Endothelial cell of hepatic sinusoid (primary cell): ENCODE data around the gene ITGA5.

Experiments
- in situ Hi-C: cut with HindIII; loops from 2 replicates; pipeline ENCODE4 v1.10.0; 2017; ENCODE audit warnings: low sequenced_read_pairs

The ITGA5 gene

GRCh38 chr12:54431911-54432814 lies 13.1 kb upstream of the ITGA5 start:
- in situ Hi-C loops, result no loop called here

GRCh38 chr12:54430471-54431069 lies 11.5 kb upstream of the ITGA5 start:
- in situ Hi-C loops, result no loop called here

- in situ Hi-C loops, result no loop called here
Observed at GRCh38 chr12:54429014-54429471, 10.0 kb upstream of the ITGA5 start.

- in situ Hi-C loops, result no loop called here
Observed at GRCh38 chr12:54428050-54429013, 9.3 kb upstream of the ITGA5 start.

- in situ Hi-C loops, result no loop called here
Observed at GRCh38 chr12:54427106-54427505, 8.0 kb upstream of the ITGA5 start.

- in situ Hi-C loops, result no loop called here
Observed at GRCh38 chr12:54426690-54427089, 7.6 kb upstream of the ITGA5 start.

- in situ Hi-C loops, result no loop called here
Observed at GRCh38 chr12:54425702-54426101, 6.6 kb upstream of the ITGA5 start.

GRCh38 chr12:54424224-54424623 lies 5.2 kb upstream of the ITGA5 start:
- in situ Hi-C loops, result no loop called here

GRCh38 chr12:54423816-54424150 lies 4.7 kb upstream of the ITGA5 start:
- in situ Hi-C loops, result no loop called here

GRCh38 chr12:54421879-54422250 lies 2.8 kb upstream of the ITGA5 start:
- in situ Hi-C loops, result no loop called here

GRCh38 chr12:54421175-54421878 lies 2.3 kb upstream of the ITGA5 start:
- in situ Hi-C loops, result no loop called here

- in situ Hi-C loops, result no loop called here
Observed at GRCh38 chr12:54420766-54421144, 1.7 kb upstream of the ITGA5 start.

- in situ Hi-C loops, result no loop called here
Observed at GRCh38 chr12:54418441-54419087, 502 bp downstream of the ITGA5 start.

- in situ Hi-C loops, result no loop called here
Observed at GRCh38 chr12:54417712-54418440, 1.2 kb downstream of the ITGA5 start.

- in situ Hi-C loops, result no loop called here
Observed at GRCh38 chr12:54416687-54417603, 2.1 kb downstream of the ITGA5 start.

- in situ Hi-C loops, result no loop called here
Observed at GRCh38 chr12:54415221-54415929, 3.7 kb downstream of the ITGA5 start.

GRCh38 chr12:54413284-54414190 lies 5.5 kb downstream of the ITGA5 start:
- in situ Hi-C loops, result no loop called here
